DMS53 treated with DMSO at 0.1 percent for 48 hours (cell line): ENCODE data around the gene PDZD2.

Source experiments
- DNase-seq: peaks from one replicate; lab custom pipeline; 2025; ENCODE audit not compliant: unreplicated experiment; lab: John Stamatoyannopoulos, UW

The PDZD2 gene

GRCh38 chr5:32156635-32157034 is 517.7 kb downstream of the PDZD2 start:
- no peak for DNase-seq

GRCh38 chr5:32157078-32157477 is 518.1 kb downstream of the PDZD2 start:
- DNase-seq: no peak

GRCh38 chr5:32158679-32158975 is 519.7 kb downstream of the PDZD2 start:
- DNase-seq: no peak

GRCh38 chr5:32159328-32160072 is 520.6 kb downstream of the PDZD2 start:
- no peak for DNase-seq

- no peak for DNase-seq
These were observed 521.3 kb downstream of the PDZD2 start for GRCh38 chr5:32160228-32160627.
